Kidney tubule cell (primary cell): ENCODE data around the gene SHQ1.

Experiments used
- DNase-seq: peaks from one replicate; pipeline ENCODE4 v3.0.0-alpha.2; 2018; ENCODE audit warnings: low spot score

Gene SHQ1

GRCh38 chr3:72848703-72849081 is 447 bp upstream of the SHQ1 start:
- no peak for DNase-seq

DNA sequence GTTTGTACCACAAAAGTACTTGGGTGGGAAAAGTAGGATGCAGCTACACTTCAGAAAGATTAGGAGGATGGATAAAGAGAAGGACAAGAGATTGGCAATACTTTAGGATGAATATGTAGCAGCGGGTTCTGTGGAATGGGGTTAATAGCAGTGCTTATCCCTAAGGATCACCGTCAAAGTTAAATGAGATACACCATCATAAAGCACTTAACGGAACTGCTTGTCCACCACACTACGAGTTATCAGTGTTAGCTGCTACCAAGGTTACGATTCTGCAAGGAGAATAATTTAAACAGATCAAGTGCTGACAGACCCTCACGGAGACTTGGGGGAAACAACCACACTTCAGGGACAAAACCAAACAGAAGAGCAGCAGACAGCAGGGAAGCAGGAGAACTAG is 963 bp downstream of the SHQ1 start:
- no peak for DNase-seq

DNA sequence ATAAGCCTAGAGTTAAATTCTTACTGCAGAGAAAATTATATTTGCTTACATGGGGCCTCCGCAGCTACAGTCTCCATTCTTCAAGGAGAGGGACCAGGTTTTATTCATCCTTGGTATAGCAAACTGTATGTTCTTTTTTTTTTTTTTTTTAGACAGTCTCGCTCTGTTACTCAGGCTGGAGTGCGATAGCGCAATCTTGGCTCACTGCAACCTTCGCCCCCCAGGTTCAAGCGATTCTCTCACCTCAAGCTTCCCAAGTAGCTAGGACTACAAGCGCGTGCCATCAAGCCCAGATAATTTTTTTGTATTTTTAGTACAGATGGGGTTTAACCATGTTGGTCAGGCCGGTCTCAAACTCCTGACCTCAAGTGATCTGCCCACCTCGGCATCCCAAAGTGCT is 2.1 kb downstream of the SHQ1 start:
- DNase-seq = no peak

DNA sequence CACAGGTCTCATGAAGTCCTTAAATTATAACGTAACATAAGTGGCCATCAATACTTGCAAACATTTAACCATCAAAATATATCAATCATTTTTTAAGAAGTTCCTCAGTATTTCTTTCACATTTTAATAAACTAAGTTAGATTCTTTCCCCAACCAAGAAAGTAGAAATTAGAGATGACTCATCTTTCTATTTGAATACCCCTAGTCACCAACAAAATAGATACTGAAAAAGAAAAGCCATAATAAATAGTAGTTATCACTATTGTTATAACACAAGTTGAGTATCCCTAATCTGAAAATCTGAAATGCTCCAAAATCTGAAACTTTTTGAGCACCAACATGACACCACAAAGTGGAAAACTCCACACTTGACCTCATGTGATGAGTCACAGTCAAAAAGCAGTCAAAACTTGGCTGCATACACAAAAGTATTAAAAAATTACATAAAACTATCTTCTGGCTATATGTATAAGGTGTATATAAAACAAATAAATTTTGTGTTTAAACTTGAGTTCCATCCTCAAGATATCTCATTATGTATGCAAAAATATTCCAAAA is 3.7 kb downstream of the SHQ1 start:
- DNase-seq = no peak

DNA sequence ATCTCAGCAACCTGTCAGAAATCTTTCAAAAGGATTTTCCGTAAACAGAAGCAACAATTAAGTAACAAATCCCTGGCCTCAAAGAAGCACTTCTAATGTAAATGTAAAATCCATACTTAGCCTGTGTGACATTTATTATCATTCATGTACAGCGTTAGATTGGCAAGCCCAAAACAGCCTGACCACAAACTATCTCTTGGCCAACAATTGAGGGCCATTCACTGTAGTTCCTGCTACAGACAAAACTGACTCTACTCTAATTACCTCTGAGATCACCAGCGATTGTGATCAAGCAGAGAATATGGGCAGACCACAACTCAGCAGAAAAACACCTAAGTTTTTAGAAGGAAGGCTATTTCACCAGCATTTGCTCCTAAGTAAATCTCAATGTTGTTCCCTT is 9.2 kb downstream of the SHQ1 start:
- DNase-seq = no peak

GRCh38 chr3:72836923-72837322 is 11.3 kb downstream of the SHQ1 start:
- DNase-seq = no peak

DNA sequence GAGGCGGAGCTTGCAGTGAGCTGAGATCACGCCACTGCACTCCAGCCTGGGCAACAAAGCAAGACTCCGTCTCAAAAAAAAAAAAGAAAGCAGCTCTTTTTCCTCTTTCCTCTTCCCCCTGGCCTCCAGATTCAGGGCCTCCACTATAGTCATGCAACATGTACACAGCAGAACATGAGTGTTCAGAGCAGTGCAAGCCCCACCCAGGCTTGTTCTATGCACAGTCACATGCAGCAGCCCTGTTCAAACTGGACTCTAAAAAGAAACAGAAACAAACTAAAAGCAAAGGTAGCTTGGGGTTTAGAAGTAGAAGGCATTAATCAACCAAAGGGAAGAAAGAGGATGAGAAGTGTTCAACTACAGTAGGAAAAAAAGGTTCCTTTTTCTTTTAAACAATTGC is 11.8 kb downstream of the SHQ1 start:
- DNase-seq = no peak

- peak; percentile 11 for DNase-seq
These were observed 17.6 kb downstream of the SHQ1 start for GRCh38 chr3:72830452-72831223.

- no peak for DNase-seq
These were observed 18.5 kb downstream of the SHQ1 start for GRCh38 chr3:72829701-72830100.

DNA sequence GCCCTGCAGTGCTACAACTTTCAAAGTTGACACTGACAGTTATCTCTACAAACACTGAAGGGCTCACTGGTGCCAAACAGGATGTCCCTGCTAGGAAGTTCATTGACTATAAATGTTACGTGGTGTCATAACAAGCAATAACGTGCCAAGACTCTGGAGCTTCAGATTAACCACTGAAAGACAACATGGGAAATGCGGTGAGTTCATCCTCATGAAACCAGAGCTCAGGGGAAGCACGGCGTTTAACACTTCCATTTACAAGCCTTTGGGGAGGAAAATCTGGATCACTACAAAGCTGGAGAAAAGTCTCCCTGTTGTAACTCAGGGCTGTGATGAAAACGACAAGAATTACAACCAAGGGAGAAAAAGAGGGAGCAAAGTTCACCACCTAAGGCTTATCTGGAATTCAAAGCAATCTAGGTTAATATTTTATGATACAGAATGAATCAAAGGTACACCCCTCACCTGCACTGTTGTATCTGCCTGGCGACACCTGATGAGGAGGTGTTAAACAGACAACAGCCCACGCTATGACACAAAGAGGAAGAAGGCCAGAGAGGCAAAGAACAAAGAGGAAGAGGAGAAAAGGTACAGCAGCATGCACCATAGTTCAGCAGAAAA is 27.0 kb downstream of the SHQ1 start:
- peak; percentile 68 for DNase-seq

- peak; percentile 38 for DNase-seq
These were observed 27.8 kb downstream of the SHQ1 start for GRCh38 chr3:72820415-72820814.

DNA sequence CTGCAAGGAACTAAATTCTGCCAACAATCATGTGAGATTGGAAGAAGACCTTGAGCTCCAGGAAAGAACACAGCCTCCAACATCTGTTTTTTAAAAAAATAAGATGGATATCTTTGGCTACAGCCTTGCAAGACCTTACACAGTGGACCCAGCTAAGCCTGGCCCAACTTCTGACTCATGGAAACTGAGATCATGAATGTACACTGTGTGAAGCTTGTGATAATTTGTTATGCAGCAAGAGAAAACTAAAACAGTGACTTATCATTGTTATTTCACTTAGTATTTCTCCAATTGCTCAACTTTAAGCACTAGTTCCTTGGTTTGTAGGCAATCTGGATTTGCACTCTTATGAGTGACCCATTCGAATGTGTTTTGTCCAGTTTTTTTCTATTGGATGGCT is 29.3 kb downstream of the SHQ1 start:
- DNase-seq = peak; percentile 62

- DNase-seq = peak; percentile 31
These were observed 30.0 kb downstream of the SHQ1 start for GRCh38 chr3:72818092-72818773.

DNA sequence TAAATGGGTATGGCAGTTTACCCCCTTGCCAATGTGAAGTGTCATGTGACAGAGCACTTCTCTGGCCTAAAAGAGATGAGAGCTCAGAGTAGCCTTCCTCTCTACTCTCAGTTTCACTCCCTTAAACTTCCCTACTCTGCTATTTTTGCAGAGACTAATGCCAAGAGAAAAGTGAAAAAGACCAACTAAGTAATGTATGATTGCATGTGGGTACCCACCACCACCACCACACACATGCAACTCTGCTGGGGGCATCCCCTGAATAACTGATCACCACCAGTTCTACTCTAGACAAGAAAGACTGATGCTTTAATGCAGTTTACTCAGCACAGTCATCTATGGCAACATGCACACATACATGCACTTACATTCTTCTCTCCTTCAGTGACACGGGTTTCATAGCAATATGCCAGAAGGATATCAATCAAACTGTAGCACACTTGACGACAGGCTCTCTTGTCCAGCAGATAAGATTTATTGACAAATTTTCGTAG is 31.3 kb downstream of the SHQ1 start:
- no peak for DNase-seq

GRCh38 chr3:72814308-72814707 is 33.9 kb downstream of the SHQ1 start:
- DNase-seq = no peak

DNA sequence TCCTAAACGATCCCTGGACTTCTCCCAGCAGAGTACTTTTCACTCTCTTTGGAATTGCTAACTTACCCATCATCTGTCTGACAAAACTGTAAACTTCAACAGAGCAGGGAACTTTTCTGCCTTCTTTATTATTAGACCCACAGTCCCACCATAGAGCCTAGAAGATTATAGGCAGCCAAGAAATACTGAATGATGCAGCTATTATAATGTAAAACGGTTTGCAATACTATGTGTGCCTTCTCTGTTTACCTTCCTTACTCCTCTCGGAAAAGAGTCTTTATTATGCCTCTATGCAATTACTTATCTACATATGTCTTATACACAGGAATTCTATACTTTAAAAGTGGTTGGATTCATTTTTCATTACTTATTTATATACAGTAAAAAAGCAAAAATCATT is 36.0 kb downstream of the SHQ1 start:
- no peak for DNase-seq

DNA sequence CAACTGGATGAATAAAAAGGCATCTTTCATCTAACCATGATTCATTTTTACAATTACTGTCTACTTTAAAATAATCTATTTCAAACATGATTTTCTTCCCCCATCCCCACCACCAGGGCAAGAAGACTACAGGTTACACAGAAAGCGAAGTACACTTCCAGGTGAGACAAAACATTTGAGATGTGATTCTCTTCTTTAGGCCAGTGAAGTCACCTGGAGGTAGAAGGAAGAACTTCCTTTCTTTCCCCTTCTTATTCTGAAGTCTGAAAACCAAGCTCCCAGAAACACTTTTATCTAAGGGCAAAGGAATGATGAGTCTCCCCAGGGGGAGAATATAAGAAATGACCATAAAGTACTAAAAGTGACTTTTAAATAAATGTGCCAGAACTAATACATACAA is 36.7 kb downstream of the SHQ1 start:
- DNase-seq = no peak

DNA sequence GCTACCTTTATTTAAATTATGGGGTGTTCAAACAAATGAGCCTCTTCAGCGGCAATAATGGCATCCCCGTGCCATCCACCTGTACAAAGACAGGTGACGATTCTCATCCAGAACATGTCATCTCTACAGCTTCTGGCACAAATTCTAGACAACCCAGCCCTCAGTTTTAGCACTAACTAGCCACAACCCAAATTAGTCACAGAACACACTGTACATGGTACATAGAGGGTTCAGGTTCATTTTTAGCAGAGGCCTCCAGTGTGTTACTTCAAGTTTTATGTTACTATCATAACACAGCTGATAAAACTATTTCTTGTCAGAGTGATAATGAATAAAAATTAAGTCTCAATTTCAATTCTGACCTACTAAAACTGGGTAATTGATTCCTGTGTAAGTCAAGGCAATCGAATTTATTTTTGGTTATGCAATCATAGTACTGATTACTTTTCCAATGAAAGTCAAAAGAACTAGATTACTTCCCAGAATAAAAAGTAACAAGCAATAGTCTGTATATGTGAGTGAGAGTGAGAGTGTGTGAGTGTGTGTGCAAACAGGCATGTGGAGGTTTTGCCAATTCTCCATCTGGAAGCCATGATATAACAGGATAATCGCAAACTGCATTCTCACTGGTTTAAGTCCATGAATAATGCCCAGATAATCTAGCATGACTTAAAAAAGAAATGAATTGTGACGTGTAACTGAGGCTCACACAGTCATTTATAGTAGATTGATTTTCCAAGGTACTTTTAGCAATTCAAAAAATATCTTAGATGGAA is 37.4 kb downstream of the SHQ1 start:
- DNase-seq = no peak

- DNase-seq = no peak
These were observed 38.2 kb downstream of the SHQ1 start for GRCh38 chr3:72810063-72810462.

DNA sequence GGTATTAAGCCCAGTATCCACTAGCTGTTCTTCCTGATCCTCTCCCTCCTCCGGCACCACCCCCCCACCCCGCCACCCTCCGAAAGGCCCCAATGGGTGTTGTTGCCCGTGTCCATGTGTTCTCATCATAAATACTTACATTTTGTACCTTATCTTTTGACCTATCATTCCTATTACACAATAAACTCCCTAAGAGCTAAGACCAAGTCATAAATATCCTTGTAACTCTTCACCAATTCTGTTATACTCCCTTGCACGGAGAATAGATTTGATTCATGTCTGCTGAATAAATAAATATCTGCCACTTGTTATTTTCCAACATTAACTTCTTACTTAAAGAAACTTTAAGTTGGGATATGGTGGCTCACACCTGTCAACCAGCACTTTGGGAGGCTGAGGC is 43.9 kb downstream of the SHQ1 start:
- DNase-seq = no peak

DNA sequence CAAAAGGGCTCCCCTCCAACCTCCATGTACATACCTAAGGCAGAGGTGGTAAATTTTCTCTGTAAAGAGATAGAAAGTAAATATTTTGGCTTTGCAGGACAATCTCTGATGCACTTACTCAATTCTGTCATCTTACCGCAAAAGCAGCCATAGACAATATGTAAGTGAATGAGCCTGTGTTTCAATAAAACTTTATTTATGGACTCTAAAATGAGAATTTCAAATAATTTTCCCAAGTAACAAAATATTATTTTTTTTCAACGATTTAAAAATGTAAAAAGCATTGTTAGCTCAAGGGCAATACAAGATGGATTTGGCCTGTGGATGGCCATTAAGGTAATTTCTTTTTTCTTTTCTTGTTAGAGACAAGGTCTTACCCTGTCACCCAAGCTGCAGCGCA is 44.7 kb downstream of the SHQ1 start:
- no peak for DNase-seq

- no peak for DNase-seq
These were observed 46.2 kb downstream of the SHQ1 start for GRCh38 chr3:72802001-72802400.
